ENCODE data around the gene PKP4. TPM values are rescaled to one million over a fixed set of nuclear protein-coding genes. Genes with fewer than 3 reads are reported as not detected.
"Not testable (repeated sequence)": the region's sequence is repeated elsewhere in the genome, so short reads cannot be mapped to it uniquely, and the experiment has no call there.

PKP4 gene
- total RNA-seq, 1 donor from 2014 or later: 98.2 TPM

- no peak for DNase-seq
Observed at GRCh38 chr2:158687315-158687714, 230.6 kb downstream of the PKP4 start.

GRCh38 chr2:158688721-158689120 is 232.0 kb downstream of the PKP4 start:
- DNase-seq: no peak

- DNase-seq: no peak
Observed at GRCh38 chr2:158689391-158689790, 232.6 kb downstream of the PKP4 start.

GRCh38 chr2:158690823-158691222 is 234.1 kb downstream of the PKP4 start:
- no peak for DNase-seq

- DNase-seq: no peak
Observed at GRCh38 chr2:158691619-158692018, 234.9 kb downstream of the PKP4 start.

- no peak for DNase-seq
Observed at GRCh38 chr2:158692372-158693103, 235.8 kb downstream of the PKP4 start.

- DNase-seq: no peak
Observed at GRCh38 chr2:158693476-158693875, 236.7 kb downstream of the PKP4 start.

GRCh38 chr2:158695305-158695704 is 238.6 kb downstream of the PKP4 start:
- DNase-seq: no peak

- not testable (repeated sequence) for DNase-seq
Observed at GRCh38 chr2:158695744-158696143, 239.0 kb downstream of the PKP4 start.

- DNase-seq: no peak
Observed at GRCh38 chr2:158699323-158699722, 242.6 kb downstream of the PKP4 start.

GRCh38 chr2:158701101-158701500 is 244.3 kb downstream of the PKP4 start:
- no peak for DNase-seq

GRCh38 chr2:158702740-158703139 is 246.0 kb downstream of the PKP4 start:
- no peak for DNase-seq

- DNase-seq: not testable (repeated sequence)
Observed at GRCh38 chr2:158704724-158705465, 248.1 kb downstream of the PKP4 start.

- no peak for DNase-seq
Observed at GRCh38 chr2:158712791-158713522, 256.2 kb downstream of the PKP4 start.

GRCh38 chr2:158713523-158714138 is 256.9 kb downstream of the PKP4 start:
- peak; percentile 39 for DNase-seq

- DNase-seq: no peak
Observed at GRCh38 chr2:158714420-158714819, 257.7 kb downstream of the PKP4 start.

- DNase-seq: no peak
Observed at GRCh38 chr2:158715357-158715756, 258.6 kb downstream of the PKP4 start.

- DNase-seq: peak; percentile 98
Observed at GRCh38 chr2:158716121-158716791, 259.5 kb downstream of the PKP4 start.

GRCh38 chr2:158716921-158717320 is 260.2 kb downstream of the PKP4 start:
- peak; percentile 40 for DNase-seq

GRCh38 chr2:158717366-158718195 is 260.8 kb downstream of the PKP4 start:
- DNase-seq: peak; percentile 76

- no peak for DNase-seq
Observed at GRCh38 chr2:158718196-158718585, 261.4 kb downstream of the PKP4 start.
